Body of pancreas (tissue), 4 donors: Measurements from ENCODE around the gene FKBP2. TPM values are rescaled to one million over a fixed set of nuclear protein-coding genes. Genes with fewer than 3 reads are reported as not detected.

ENCODE experiments used
- ATAC-seq: fragments of 150-250 bp; one replicate; pipeline ENCODE4 v1.9.1; 2016
- DNase-seq, 4 donors: peaks; one replicate each; pipeline ENCODE4 v3.0.0-alpha.2; 2019
- H3K27ac ChIP-seq, 4 donors: fragments of 200-600 bp; sonication (generic); 1 replicate in 3 of 4; 2 replicates in 1 of 4; pipeline versions ENCODE4 v1.5.1 to v1.6.1; 2016 to 2019; ENCODE audit warnings: mild to moderate bottlenecking in 1 of 4, mixed read lengths in 1 of 4, moderate library complexity in 1 of 4
- H3K27me3 ChIP-seq, 2 donors: fragments of 200-600 bp; sonication (generic); one replicate each; pipeline ENCODE4 v1.6.0; 2016; ENCODE audit warnings: mild to moderate bottlenecking in 1 of 2
- H3K36me3 ChIP-seq, 2 donors: fragments of 200-600 bp; sonication (generic); replicated peaks in 1 of 2; 2 replicates each; pipeline ENCODE4 v1.5.1; 2016; ENCODE audit warnings: low read depth in 2 of 2; ENCODE audit not compliant: insufficient read depth in 1 of 2
- H3K4me1 ChIP-seq: fragments of 200-600 bp; sonication (generic); one replicate; pipeline ENCODE4 v1.6.0; 2016
- H3K4me3 ChIP-seq, 2 donors: fragments of 200-600 bp; sonication (generic); 1 replicate in 1 of 2; 2 replicates in 1 of 2; pipeline ENCODE4 v1.5.1; 2016 to 2019
- H3K9me3 ChIP-seq, 3 donors: fragments of 200-600 bp; sonication (generic); 1 replicate in 2 of 3; 2 replicates in 1 of 3; pipeline ENCODE4 v1.5.1; 2016
- POLR2A ChIP-seq, 3 donors: fragments of 450-650 bp; IDR thresholded peaks; one replicate each; pipeline ENCODE4 v1.6.1; 2016; ENCODE audit warnings: antibody characterized with exemption in 3 of 3, mild to moderate bottlenecking in 2 of 3
- WGBS, 2 donors: methylation state at CpG; one replicate each; pipeline ENCODE4 v1.1.5; 2017; 5-methylcytosine and 5-hydroxymethylcytosine counted together
- intact Hi-C: fragments of 100-400 bp; cut with DNase I; formaldehyde crosslinking; loops from one replicate; pipeline ENCODE4 v1.15.1; 2023
- total RNA-seq, 2 donors: library from RNA; depleted of rRNA; stranded (reverse); fragments of >200 nt; gene quantifications; one replicate each; pipeline ENCODE4 v1.1.0, GENCODE V29; 2016
- TF ChIP-seq, protein P1 (sequence below), 7 experiments: fragments of 450-650 bp in 4 of 7; fragments of 200-600 bp in 3 of 7; sonication (generic) in 3 of 7; IDR thresholded peaks; one replicate each; pipeline ENCODE4 v1.5.1; 2016 to 2019; ENCODE audit warnings: antibody characterized with exemption in 7 of 7

Gene FKBP2
- total RNA-seq, 2 donors from 2014 or later, result 42.0 to 92.6 TPM

DNA sequence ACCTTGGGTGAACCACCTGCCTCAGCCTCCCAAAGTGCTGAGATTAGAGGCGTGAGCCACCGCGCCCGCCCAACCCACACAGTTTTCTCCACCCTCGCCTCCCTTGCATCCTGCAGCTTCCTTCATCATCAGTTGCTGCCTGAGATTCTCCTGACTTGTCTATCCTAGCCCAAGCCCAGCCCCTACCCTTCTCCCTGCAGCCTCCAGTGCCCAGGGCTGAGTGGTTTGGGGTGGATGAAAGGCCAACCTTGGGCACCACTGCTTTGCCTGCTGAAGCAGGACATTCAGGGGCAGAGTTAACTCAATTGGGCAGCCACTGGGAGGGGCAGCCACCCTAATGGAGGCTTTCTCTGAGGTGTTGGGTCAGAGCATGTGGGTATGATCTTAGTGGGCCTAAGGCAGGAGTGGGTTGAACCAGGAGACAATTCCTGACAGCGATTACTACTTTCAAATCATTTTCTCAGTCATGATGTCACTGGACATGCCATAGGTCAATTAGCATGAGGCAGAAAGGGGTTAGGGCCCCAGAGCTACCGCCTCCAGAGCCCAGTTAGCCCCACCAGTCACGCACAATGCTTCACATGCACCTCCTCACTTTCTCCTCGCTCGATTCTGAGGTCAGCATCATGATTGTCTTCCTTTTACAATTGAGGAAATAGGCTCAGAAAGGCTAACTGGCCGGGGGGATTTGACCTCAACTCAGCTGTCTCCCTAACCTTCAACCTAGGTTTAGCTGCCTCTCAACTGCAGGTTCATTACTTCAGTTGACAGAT is 1.0 kb upstream of the FKBP2 start:
- TF ChIP-seq, protein P1, sequence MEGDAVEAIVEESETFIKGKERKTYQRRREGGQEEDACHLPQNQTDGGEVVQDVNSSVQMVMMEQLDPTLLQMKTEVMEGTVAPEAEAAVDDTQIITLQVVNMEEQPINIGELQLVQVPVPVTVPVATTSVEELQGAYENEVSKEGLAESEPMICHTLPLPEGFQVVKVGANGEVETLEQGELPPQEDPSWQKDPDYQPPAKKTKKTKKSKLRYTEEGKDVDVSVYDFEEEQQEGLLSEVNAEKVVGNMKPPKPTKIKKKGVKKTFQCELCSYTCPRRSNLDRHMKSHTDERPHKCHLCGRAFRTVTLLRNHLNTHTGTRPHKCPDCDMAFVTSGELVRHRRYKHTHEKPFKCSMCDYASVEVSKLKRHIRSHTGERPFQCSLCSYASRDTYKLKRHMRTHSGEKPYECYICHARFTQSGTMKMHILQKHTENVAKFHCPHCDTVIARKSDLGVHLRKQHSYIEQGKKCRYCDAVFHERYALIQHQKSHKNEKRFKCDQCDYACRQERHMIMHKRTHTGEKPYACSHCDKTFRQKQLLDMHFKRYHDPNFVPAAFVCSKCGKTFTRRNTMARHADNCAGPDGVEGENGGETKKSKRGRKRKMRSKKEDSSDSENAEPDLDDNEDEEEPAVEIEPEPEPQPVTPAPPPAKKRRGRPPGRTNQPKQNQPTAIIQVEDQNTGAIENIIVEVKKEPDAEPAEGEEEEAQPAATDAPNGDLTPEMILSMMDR (IDR thresholded peaks at IDR 0.05), result no peak
- no peak for ATAC-seq
- WGBS, 2 donors, result 67 to 85% methylated on average over 8 to 11 of the region's 11 CpGs
- intact Hi-C loops, result no loop called here
- H3K9me3 ChIP-seq, result no peaks in the 10 kb centered on the region
- H3K4me1 ChIP-seq, result peaks cover 80% of the 10 kb centered on the region
- no peak overlapping the region for H3K4me3 ChIP-seq
- H3K27me3 ChIP-seq, result no peaks in the 10 kb centered on the region
- H3K27ac ChIP-seq, result peak overlapping the region; percentile 98 to 100 (median 100)
- H3K36me3 ChIP-seq, result no peaks in the 10 kb centered on the region
- DNase-seq, result peak in 1 of 4 donors; percentile 74

DNA sequence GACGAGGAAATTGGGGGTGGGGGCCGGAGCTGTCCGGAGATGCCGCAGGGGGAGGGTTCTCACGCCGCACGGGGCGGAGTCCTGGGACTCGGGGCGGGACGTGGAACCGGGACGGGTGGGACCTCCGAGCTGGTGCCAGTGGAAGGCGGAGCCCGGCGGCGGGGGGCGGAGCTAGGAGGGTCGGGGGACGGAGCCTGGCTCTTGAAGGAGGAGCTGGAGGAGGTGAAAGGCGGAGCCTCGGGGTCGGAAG is 271 bp downstream of the FKBP2 start:
- Histone ChIP-seq H3K27me3 (no peaks in the 10 kb centered on the region), H3K9me3 (no peaks in the 10 kb centered on the region), H3K4me3 (peak overlapping the region; percentile 6 to 53), H3K36me3 (no peaks in the 10 kb centered on the region), H3K4me1 (peaks cover 73% of the 10 kb centered on the region), H3K27ac (peak overlapping the region; percentile 98 to 100 (median 100))
- ATAC-seq (peak; percentile 80), DNase-seq (peak in 2 of 4 donors; percentile 100)
- TF ChIP-seq, protein P1 (IDR thresholded peaks at IDR 0.05), result no peak
- no peak for TF ChIP-seq POLR2A (IDR thresholded peaks at IDR 0.05)
- WGBS, 2 donors, result 0 to 1% methylated on average over 13 to 21 of the region's 24 CpGs
- intact Hi-C loops, result no loop called here

DNA sequence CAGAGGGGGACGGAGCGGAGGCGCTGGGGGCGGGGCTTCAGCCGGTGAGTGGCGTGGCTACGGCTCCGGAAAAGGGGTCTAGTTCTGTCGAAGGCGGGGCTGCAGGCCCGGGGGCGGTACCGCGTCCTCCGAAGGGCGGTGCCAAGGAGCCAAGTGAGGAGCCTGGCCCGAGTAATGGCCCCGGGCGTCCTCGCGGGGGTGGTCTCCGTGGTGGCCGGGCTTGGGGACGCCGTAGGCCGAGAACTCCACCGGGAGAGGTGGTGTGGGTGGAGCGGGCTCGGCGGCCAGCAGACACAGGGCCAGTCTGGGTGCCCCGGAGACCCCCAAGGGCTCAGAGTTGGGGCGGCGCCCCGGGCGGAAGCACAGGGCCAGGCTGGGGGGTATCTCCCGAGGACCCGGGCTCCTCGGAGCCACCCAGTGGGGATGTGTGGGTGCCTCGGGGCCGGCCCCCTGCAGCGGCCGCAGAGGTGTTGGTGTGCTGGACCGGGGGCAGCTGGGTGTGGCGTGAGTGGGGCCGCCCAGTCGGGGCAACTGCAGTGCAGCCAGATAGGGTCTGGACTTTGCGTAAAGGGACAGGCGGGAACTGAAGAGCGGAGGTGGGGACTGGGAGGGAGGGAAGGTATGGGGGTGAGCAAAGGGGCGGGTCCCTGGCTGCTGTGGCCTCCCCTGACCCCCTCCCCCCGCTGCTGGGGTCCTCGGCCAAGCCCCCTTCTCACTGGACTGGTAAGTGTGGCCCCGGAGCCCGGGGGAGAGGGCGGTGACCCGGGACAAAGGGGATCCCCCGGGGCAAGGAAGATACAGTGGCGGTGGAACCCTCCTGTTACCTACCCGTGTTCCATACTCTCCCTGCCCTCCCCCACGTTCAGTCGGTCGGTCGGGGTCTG is 838 bp downstream of the FKBP2 start:
- Histone ChIP-seq H3K27me3 (no peaks in the 10 kb centered on the region), H3K4me1 (peaks cover 71% of the 10 kb centered on the region), H3K36me3 (no peaks in the 10 kb centered on the region), H3K4me3 (peak overlapping the region; percentile 78 to 85), H3K27ac (peak overlapping the region; percentile 98 to 100 (median 100)), H3K9me3 (no peaks in the 10 kb centered on the region)
- ATAC-seq (no peak), DNase-seq (peak; percentile 60 to 100 (median 81))
- 0 to 1% methylated on average over 12 to 63 of the region's 63 CpGs for WGBS, 2 donors
- peak; percentile 35 to 59 (median 53) for TF ChIP-seq POLR2A (IDR thresholded peaks at IDR 0.05)
- TF ChIP-seq, protein P1 (IDR thresholded peaks at IDR 0.05), result no peak
- intact Hi-C loops, result no loop called here

DNA sequence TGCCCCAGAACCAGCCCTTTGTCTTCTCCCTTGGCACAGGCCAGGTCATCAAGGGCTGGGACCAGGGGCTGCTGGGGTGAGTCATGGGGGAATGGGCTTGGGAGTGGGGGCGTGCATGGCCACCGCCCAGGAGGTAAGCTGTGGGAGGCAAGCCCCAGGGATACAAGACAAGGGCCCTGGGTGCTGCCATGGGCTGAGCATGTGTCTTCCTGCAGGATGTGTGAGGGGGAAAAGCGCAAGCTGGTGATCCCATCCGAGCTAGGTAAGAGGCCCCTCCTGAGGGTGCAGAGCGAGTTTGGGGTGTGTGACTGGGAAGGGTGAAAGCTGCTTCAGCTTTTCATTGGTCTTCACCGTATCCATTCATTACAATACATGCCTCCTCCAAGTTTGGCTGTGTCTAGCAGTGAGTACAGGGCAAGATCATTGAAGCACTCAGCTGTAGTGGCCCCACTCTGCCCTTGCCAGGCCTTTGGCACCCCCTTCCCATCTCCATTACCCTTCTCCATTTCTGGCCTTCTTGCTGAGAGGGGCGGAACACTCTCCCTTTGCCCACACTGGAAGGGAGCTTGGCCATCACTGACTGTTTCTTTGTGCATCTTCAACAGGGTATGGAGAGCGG is 2.5 kb downstream of the FKBP2 start:
- no peaks in the 10 kb centered on the region for H3K27me3 ChIP-seq
- DNase-seq, result no peak
- ATAC-seq, result no peak
- peak overlapping the region; percentile 98 to 100 (median 100) for H3K27ac ChIP-seq
- intact Hi-C loops, result no loop called here
- TF ChIP-seq, protein P1 (IDR thresholded peaks at IDR 0.05), result no peak
- no peak for TF ChIP-seq POLR2A (IDR thresholded peaks at IDR 0.05)
- H3K9me3 ChIP-seq, result no peaks in the 10 kb centered on the region
- peaks cover 67% of the 10 kb centered on the region for H3K4me1 ChIP-seq
- no peaks in the 10 kb centered on the region for H3K36me3 ChIP-seq
- H3K4me3 ChIP-seq, result no peak overlapping the region
- 74 to 75% methylated on average over 8 of the region's 8 CpGs for WGBS, 2 donors
